HCT116 (cell line): ENCODE results near the gene ZNRF2. TPM values are rescaled to one million over a fixed set of nuclear protein-coding genes. Genes with fewer than 3 reads are reported as not detected.

ENCODE experiments used
- ATAC-seq: fragments of 200-7000 bp; cut with Tn5 transposase; 2 replicates; pipeline ENCODE4 v1.9.1; 2020; ENCODE audit warnings: mild to moderate bottlenecking, moderate library complexity
- BruUV-seq: library from RNA; stranded (reverse); fragments of 400-500 nt; replicated peaks from 2 replicates; lab custom pipeline; 2021; lab: Mats Ljungman, UMichigan
- CTCF ChIA-PET: fragments of 300-600 bp; sonication (Branson Sonifier 250); formaldehyde crosslinking; loops from one replicate; lab custom pipeline; 2021; ENCODE audit warnings: antibody characterized with exemption; lab: Charles Lee
- POLR2A ChIA-PET: fragments of 300-600, 350-600 bp; sonication (Branson Sonifier 250); formaldehyde crosslinking; loops from one replicate; lab custom pipeline; 2021; ENCODE audit warnings: antibody characterized with exemption; lab: Charles Lee
- RAD21 ChIA-PET, 2 experiments: fragments of 300-600 bp; sonication (Branson Sonifier 250); formaldehyde crosslinking; loops; one replicate each; lab custom pipeline; 2023; ENCODE audit warnings: low total read pairs in 2 of 2; ENCODE audit not compliant: uncharacterized antibody in 2 of 2, unreplicated experiment in 2 of 2, low non-redundant PET in 1 of 2; lab: Charles Lee
- DNase-seq: peaks from one replicate; pipeline ENCODE4 v3.0.0-alpha.2; 2010; ENCODE audit warnings: low read depth, low spot score
- H2AFZ ChIP-seq: fragments of 200-600 bp; shearing (Covaris generic), sonication (generic); 2 replicates; pipeline ENCODE4 v1.6.1; 2017; ENCODE audit warnings: low read depth, mixed run types, mixed read lengths, antibody characterized with exemption, low read length; ENCODE audit not compliant: poor library complexity, severe bottlenecking
- H3K27ac ChIP-seq: 2 replicates; pipeline ENCODE4 v1.5.1; 2012; ENCODE audit warnings: low read depth, low read length
- H3K27me3 ChIP-seq: fragments of 200-600 bp; sonication (generic); 2 replicates; pipeline ENCODE4 v1.6.1; 2016; ENCODE audit warnings: mixed run types, low read length, mixed read lengths; ENCODE audit not compliant: insufficient read depth
- H3K36me3 ChIP-seq, 2 experiments: fragments of 200-500 bp in 1 of 2; fragments of 200-600 bp in 1 of 2; sonication (Bioruptor generic) in 1 of 2; sonication (generic) in 1 of 2; 2 replicates each; pipeline versions ENCODE4 v1.5.1 to v1.6.1; 2014 to 2016; ENCODE audit warnings: low read length in 2 of 2, inconsistent platforms in 1 of 2, mixed read lengths in 1 of 2, mixed run types in 1 of 2; ENCODE audit not compliant: insufficient read depth in 2 of 2, control insufficient read depth in 1 of 2
- H3K4me1 ChIP-seq, 2 experiments: fragments of 200-600 bp in 1 of 2; sonication (generic) in 1 of 2; 2 replicates each; pipeline versions ENCODE4 v1.5.1 to v1.6.1; 2012 to 2017; ENCODE audit warnings: low read length in 2 of 2, inconsistent platforms in 1 of 2, mild to moderate bottlenecking in 1 of 2, mixed read lengths in 1 of 2, mixed run types in 1 of 2, moderate library complexity in 1 of 2; ENCODE audit not compliant: insufficient read depth in 2 of 2, control insufficient read depth in 1 of 2
- H3K4me2 ChIP-seq: fragments of 200-600 bp; sonication (generic); 2 replicates; pipeline ENCODE4 v1.6.1; 2017; ENCODE audit warnings: mixed run types, low read length, mixed read lengths
- H3K4me3 ChIP-seq, 2 experiments: fragments of 200-600 bp in 1 of 2; sonication (generic) in 1 of 2; replicated peaks in 1 of 2; 2 replicates each; pipeline ENCODE4 v1.5.1; 2011 to 2016; ENCODE audit warnings: low read length in 2 of 2, control low read depth in 1 of 2, low read depth in 1 of 2, mild to moderate bottlenecking in 1 of 2, mixed read lengths in 1 of 2, mixed run types in 1 of 2
- H3K79me2 ChIP-seq: fragments of 200-600 bp; sonication (generic); 2 replicates; pipeline ENCODE4 v1.6.1; 2017; ENCODE audit warnings: mild to moderate bottlenecking, mixed run types, low read length, moderate library complexity, mixed read lengths; ENCODE audit not compliant: insufficient read depth
- H3K9ac ChIP-seq: fragments of 200-600 bp; sonication (generic); 2 replicates; pipeline ENCODE4 v1.6.1; 2016; ENCODE audit warnings: low read length, mixed read lengths
- H3K9me2 ChIP-seq: fragments of 200-600 bp; sonication (generic), shearing (Covaris generic); 2 replicates; pipeline ENCODE4 v1.6.1; 2017; ENCODE audit warnings: mixed run types, mild to moderate bottlenecking, moderate library complexity; ENCODE audit not compliant: insufficient read depth
- H3K9me3 ChIP-seq, 2 experiments: fragments of 200-500 bp in 1 of 2; fragments of 200-600 bp in 1 of 2; sonication (Bioruptor generic) in 1 of 2; sonication (generic) in 1 of 2; 2 replicates each; pipeline ENCODE4 v1.6.1; 2014 to 2017; ENCODE audit warnings: low read length in 2 of 2, mixed read lengths in 2 of 2, inconsistent platforms in 1 of 2, low read depth in 1 of 2, mild to moderate bottlenecking in 1 of 2, mixed run types in 1 of 2, moderate library complexity in 1 of 2; ENCODE audit not compliant: control insufficient read depth in 1 of 2, insufficient read depth in 1 of 2
- H4K20me1 ChIP-seq: fragments of 200-600 bp; sonication (generic), shearing (Covaris generic); 2 replicates; pipeline ENCODE4 v1.6.1; 2017; ENCODE audit warnings: mixed run types, mild to moderate bottlenecking, moderate library complexity; ENCODE audit not compliant: insufficient read depth
- CEBPB ChIP-seq: IDR thresholded peaks from 2 replicates; pipeline ENCODE4 v1.6.1; 2012; ENCODE audit warnings: low read depth
- ELF1 ChIP-seq: IDR thresholded peaks from 2 replicates; pipeline ENCODE4 v1.6.1; 2012; ENCODE audit warnings: low read depth, borderline replicate concordance
- FOSL1 ChIP-seq: IDR thresholded peaks from 2 replicates; pipeline ENCODE4 v1.6.1; 2012; ENCODE audit warnings: low read depth
- RAD21 ChIP-seq: IDR thresholded peaks from 2 replicates; pipeline ENCODE4 v1.6.1; 2012; ENCODE audit warnings: low read depth, mild to moderate bottlenecking
- REST ChIP-seq: IDR thresholded peaks from 2 replicates; pipeline ENCODE4 v1.6.1; 2012; ENCODE audit warnings: low read depth
- SIN3A ChIP-seq: IDR thresholded peaks from 2 replicates; pipeline ENCODE4 v1.6.1; 2012; ENCODE audit warnings: low read depth
- TCF7L2 ChIP-seq: IDR thresholded peaks from 2 replicates; pipeline ENCODE4 v1.7.0; 2011; ENCODE audit warnings: borderline replicate concordance, inconsistent platforms; ENCODE audit not compliant: insufficient read depth, insufficient read length; ENCODE audit errors: extremely low read depth
- YY1 ChIP-seq: IDR thresholded peaks from 2 replicates; pipeline ENCODE4 v1.6.1; 2011; ENCODE audit warnings: low read length, low read depth, moderate library complexity, mild to moderate bottlenecking; ENCODE audit not compliant: insufficient replicate concordance; ENCODE audit errors: extremely low read depth
- ZFX ChIP-seq: fragments of 450-650 bp; IDR thresholded peaks from 2 replicates; pipeline ENCODE4 v1.6.1; 2017
- intact Hi-C: fragments of 100-400 bp; cut with micrococcal nuclease; formaldehyde crosslinking; loops from 2 replicates; pipeline ENCODE4 v1.10.0; 2022
- total RNA-seq: library from RNA; stranded (reverse); gene quantifications from one replicate; pipeline ENCODE4 v1.2.1, GENCODE V29; 2021; ENCODE audit not compliant: unreplicated experiment

The ZNRF2 gene
- total RNA-seq, 1 experiment from 2014 or later: 10.2 TPM

- no peak for ATAC-seq
- TF ChIP-seq CEBPB (no peak), SIN3A (no peak), REST (no peak), ELF1 (no peak)
- H3K4me3 ChIP-seq: no peak overlapping the region
- POLR2A ChIA-PET: no interaction called here
- H3K27me3 ChIP-seq: no peaks in the 10 kb centered on the region
- H4K20me1 ChIP-seq: no peaks in the 10 kb centered on the region
- intact Hi-C loops: no loop called here
- CTCF ChIA-PET: no interaction called here
- H3K79me2 ChIP-seq: peaks cover 6% of the 10 kb centered on the region
- H3K9ac ChIP-seq: no peak overlapping the region
- H3K9me3 ChIP-seq: no peaks in the 10 kb centered on the region
- RAD21 ChIA-PET: no interaction called here
- peaks cover 3 to 8% of the 10 kb centered on the region in 2 experiments; a peak in 3 of 4 replicates for H3K4me1 ChIP-seq
- no TSS peak for BruUV-seq
- H3K36me3 ChIP-seq: no peaks in the 10 kb centered on the region
- H2AFZ ChIP-seq: no peak overlapping the region
- no peak overlapping the region for H3K27ac ChIP-seq
- no peaks in the 10 kb centered on the region for H3K9me2 ChIP-seq
- H3K4me2 ChIP-seq: no peak overlapping the region
- no peak for DNase-seq
Observed at GRCh38 chr7:30281263-30281662, 3.1 kb upstream of the ZNRF2 start.

DNA sequence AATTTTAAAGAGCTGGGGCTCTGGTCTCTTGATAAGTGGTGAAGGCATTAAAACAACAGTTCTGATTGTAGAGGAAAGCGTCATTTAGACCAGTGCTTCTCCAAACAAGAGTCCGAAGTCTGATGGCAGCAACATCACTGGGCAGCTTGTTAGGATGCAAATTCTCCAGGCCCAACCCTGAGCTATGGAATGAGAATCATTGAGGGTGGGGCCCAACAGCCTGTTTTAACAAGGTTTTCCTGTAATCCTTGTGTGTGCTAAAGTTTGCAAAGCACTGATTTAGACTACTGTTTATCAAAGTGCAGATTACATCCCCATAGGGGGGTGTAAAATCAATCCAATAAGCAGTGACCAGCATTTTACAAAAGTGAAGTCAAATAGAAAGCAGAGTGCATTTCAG lies 2.6 kb upstream of the ZNRF2 start:
- H3K4me2 ChIP-seq: no peak overlapping the region
- TF ChIP-seq FOSL1 (no peak), RAD21 (no peak), ZFX (no peak), TCF7L2 (no peak), YY1 (no peak)
- H3K27me3 ChIP-seq: no peaks in the 10 kb centered on the region
- H4K20me1 ChIP-seq: no peaks in the 10 kb centered on the region
- H3K9ac ChIP-seq: no peak overlapping the region
- ChIA-PET CTCF (no interaction called here), RAD21 (no interaction called here), POLR2A (no interaction called here)
- peaks cover 7 to 13% of the 10 kb centered on the region in 2 experiments; a peak in 3 of 4 replicates for H3K4me1 ChIP-seq
- no peak overlapping the region for H3K4me3 ChIP-seq
- H3K79me2 ChIP-seq: peaks cover 11% of the 10 kb centered on the region
- H3K36me3 ChIP-seq: no peaks in the 10 kb centered on the region
- H3K27ac ChIP-seq: no peak overlapping the region
- no peaks in the 10 kb centered on the region for H3K9me2 ChIP-seq
- intact Hi-C loops: no loop called here
- no TSS peak for BruUV-seq
- ATAC-seq (no peak), DNase-seq (no peak)
- no peak overlapping the region for H2AFZ ChIP-seq
- no peaks in the 10 kb centered on the region for H3K9me3 ChIP-seq
